Fibroblast of skin of back (primary cell): ENCODE results near the gene MMP23B.
"Not testable (repeated sequence)": the region's sequence is repeated elsewhere in the genome, so short reads cannot be mapped to it uniquely, and the experiment has no call there.

Experiments used
- DNase-seq: peaks from one replicate; pipeline ENCODE4 v3.0.0-alpha.2; 2013

The MMP23B gene

DNA sequence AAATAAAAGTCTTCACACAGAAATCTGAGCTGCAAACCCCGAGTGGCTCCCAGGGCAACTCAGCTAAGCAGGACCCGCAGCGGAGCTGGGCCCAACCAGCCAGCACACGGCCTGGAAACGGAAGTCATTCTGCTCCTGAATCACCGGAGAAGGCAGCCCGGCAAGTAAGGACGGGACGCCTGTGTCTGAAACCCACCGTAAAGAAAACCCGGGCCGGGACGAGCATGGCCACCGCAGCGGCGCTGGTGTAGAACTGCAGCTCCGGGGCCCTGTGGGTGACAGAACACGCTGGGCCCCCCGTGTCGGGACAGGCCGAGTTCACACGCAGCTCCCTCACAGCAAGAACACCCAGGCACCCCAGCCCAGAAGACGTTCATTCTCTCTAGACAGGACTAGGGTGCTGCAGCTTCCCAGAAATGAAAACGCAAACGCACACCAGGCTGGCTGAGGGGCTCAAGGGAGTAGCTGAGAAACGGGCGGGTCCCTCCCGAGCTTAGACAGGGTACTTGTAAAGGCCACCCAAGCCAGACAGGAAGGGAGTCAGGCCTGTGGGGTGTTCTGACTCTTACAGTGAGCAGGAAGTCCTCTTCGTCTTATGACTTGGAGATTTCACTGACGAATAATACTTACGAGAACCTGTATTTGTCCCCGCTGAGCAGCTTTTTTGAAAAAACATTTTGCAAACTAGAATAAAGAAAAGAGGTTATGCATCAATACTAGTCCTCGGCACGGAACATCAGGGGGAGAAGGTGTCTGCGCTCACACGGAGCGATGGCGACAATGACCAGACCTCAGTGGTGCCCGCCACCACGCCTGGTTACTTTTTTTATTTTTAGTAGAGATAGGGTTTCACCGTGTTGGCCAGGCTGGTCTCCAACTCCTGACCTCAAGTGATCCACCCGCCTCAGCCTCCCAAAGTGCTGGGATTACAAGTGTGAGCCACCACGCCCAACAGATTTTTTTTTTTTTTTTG is 37.8 kb downstream of the MMP23B start:
- no peak for DNase-seq

DNA sequence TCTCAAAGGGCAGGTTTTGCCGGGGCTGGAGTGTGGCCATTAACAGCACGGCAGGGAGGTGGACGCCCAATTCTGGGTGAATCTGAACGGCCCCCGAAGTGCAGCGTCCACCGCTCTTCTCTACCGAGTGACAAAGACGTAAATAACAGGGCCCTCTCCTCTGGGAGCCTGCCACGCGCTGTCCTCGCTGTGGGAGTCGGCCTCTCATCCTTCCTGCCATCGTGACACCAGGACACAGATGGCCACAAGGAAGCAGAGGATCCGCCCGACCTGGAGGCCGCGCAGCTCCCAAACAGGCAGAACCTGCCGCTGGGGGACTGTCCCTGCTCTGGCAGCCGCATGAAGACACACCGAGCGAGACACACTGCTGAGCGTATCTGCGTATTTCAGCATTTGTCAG is 38.9 kb downstream of the MMP23B start:
- no peak for DNase-seq

DNA sequence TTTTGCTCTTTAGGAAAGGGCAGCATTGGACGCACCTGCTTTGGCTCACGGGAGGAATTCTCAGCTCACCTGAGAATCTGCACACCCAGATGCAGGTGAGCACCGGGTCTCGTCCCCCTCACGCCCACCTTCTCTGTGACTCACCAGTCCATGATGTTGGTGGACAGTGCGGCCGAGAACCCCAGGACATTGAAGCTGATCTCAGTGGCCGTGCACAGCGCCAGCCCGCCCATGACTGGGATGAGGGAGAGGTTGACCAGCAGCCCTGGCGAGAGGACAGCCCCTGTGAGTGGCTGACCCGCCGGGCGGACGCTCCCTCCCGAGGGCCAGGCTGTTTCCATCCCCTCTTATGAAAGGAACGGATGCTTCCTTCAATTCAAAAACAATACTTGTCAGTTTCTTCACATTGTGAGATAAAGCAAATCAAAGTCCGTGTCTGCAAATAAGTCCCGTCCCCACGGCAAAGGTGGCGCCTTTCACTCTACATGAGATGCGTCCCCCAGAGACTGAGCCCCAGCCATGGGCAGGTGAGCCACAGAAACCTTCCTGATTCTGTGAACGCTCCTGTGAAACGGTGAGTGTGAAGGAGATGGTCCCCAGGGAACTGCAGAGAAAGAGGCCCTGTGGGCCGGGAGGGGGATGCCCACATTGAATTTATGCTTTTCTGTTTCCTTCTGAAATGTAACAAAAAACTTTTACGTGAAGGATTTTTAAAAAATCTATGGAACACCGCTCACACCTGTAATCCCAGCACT is 39.6 kb downstream of the MMP23B start:
- DNase-seq, result no peak

DNA sequence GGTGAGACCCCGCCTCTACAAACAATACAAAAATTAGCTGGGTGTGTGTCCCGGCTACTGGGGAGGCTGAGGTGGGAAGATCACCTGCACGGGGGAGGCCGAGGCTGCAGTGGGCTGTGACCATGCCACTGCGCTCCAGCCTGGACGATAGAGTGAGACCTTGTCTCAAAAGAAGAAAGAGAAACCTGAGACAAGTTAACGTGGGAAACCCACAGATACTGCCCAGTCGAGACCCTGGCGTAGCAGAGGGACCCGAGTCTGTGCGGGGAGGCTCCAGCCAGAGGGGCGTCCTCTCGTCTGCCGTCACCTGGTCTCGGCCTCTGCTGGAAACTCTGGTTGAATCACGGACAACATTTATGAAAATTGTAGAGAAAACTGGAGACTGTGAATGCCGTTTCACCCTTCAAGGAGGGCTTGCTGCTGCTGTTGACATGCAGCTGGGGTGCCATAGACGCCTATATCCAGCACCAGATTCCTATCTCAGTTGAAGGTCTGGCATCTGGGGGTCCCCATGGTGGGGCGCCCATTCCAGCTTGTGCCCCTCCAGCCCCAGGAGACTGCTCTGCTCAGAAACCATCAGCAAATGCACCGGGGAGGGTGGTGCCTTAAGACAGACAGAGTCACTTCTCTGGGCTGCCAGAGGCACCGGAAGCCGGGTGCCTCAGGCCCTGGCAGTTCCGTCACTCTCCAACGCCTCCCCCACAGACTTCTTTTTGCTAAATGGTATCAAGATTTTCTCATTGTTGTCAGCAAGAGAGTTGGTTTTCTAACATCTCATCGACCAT is 40.4 kb downstream of the MMP23B start:
- no peak for DNase-seq

DNA sequence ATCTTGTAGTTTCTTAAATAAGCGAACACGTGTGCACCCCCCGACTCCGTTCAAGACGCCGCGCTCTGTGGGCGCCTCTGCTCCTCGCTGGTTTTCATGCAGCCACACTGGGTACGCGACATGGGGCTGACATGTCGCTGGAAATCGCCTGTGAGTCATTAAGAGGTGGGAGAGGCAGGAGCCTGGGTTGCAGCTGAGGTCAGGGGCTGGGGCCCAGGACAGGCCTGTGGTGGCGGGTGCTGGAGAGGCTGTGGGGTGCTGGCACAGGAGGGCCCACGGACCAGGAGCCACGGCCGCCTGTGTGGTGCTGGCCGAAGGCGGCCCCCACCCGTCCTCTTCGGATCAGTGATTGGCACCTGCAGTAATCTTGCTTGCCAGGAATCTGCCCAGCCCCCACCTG is 42.8 kb downstream of the MMP23B start:
- DNase-seq, result not testable (repeated sequence)

DNA sequence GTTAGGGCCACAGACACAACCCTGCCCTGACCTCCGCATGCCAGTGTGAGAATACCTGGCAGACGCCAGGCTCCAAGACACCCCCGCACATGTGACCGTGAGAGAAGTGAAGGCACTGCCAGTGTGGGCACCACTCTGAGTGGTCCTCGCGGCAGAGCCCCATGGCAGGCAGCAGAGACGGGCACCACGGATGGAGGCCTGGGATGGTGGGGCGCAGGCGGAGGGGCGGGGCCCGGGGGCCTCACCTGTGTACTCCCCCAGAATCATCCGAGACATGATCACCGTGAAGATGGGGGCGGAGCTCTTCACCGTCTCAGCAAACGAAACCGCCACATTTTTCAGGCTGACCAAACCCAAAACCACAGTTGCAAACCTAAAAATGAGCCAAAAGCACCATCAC is 43.2 kb downstream of the MMP23B start:
- not testable (repeated sequence) for DNase-seq

DNA sequence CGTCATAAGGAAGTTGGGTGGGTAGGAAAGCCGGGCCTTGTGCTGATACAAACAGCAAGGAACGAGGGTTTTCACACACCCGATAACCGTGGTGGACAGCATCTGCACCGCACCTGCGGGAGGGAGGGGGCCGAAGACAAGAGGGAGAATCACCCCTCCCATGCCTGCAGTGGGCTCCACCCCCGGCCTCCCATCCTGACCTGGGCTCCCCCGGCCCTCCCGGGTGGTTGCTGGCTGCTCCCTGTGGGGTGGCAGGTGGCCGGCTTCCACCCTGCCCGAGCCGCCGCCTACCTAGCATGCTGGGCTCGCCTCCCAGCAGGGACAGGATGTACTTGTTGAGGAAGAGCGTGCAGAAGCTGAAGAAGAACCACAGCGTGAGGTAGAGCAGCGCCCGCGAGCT is 44.1 kb downstream of the MMP23B start:
- DNase-seq, result not testable (repeated sequence)

DNA sequence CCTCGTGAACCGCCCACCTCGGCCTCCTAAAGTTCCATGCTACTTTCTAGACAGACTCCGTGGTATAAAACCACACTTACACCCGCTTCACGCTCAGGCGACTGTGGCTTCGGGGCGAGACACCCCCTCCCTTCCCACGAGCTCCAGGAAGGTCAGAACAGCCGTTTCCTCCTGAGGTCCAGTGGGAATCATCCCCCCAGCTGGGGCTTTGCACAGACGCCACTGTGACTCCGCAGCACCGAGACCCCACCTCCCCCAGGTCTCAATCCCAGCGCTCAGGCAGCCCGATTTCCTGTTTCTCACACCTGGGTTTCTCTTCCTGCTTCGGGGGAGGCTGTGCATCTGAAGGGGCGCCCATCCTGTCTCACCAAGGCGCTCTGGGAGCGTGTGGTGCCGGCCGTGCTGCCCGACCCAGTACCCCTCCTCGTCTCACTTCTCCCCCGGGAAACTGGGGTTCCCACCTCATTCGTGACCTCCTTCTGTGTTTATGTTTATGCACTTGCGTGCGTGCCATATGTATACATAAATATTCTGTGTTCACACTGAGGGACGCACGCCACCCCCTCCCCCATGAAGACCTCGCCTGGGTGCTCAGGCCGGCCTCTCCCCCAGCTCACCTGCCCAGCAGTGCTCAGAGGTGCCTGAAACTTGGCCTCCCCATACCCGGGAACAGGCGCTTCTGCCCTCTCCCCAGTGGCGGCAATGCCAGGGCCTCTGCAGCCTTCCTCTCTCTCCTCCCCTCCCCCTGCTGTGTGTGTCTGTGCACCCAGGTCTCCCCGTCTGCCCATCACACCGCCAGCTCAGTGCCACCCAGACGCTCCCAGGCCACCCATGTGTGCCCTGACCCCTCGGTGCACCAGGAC is 46.0 kb downstream of the MMP23B start:
- no peak for DNase-seq

DNA sequence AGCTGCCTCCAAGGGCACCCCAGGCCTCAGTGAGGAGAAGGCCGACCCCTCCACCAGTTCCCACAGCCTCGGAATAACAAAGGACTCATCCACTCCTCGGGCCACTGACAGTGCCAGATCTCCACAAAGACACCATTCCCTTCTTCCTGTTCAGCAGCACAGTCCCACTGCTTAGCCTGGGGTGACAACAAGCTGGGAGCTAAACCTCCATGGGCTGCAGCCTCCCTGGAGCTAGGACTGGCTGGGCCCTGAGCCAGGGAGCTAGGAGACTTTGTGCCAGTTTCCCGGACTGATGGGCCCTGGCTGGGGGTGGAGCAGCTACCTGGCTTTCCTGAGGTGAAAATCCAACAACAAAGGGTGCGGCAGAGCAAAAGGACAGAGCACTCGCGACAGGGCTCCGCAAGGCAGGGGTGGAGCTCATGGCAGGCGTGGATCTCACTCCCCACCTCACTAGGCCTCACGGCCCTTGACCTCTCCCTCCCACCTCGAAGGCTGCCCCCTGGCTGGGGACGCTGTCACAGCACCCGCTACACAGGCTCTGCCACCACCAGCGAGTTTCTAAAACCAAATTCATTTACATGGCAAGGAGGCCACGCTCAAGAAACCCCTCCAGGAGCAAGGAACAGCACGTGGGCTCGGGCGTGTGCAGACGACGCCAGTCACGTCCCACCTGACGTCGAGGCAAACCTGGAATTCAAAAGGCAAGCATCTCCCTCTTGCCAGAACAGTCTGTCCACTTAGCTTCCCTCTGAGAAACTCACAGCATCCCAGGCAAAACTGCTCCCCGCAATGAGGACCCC is 46.8 kb downstream of the MMP23B start:
- no peak for DNase-seq

DNA sequence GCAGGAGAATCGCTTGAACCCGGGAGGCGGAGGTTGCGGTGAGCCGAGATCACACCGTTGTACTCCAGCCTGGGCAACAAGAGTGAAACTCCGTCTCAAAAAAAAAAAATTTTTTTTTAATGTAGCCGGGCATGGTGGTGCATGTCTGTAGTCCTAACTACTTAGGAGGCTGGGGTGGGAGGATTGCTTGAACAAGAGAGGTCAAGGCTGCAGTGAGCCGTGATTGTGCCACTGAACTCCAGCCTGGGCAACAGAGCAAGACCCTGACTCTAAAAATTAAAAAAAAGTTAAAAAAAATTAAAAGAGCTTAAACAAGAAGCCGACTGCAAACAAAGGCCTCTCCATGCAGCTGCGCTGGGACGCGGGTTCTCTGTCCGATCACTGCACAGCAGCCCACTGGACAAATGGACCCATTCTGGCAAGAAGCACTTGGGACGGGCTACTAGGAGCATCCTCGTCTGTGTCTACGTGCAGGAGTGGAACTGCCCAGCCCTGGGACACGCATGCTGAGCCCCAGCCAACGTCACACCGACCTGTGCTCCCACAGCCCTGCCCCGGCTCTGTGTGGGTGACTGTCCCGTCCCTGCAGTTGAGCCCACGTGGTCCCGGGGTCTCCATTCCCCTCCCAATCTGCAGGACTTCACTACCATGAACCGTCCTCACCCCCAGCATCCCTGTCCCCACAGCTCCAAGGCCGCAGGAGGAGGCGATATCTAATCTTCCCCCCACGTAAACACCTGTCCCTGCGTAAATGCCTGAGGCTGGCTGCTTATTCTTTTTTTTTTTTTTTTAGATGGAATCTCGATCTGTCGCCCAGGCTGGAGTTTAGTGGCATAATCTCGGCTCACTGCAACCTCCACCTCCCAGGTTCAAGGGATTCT is 48.3 kb downstream of the MMP23B start:
- no peak for DNase-seq

DNA sequence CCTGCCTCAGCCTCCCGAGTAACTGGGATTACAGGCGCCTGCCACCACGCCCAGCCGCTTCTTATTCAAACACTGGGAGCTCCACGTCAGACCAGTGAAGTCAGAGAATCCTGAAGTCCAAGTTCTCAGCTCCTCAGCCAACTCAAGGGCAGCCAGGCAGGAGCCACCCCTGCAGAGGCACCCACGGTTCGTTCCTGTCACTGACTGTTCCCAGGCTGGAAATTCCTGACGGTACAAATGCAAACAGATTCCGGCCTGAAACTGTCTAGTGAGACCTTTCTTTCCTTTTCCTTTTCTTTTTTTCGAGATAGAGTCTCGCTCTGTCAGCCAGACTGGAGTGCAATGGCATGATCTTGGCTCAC is 48.9 kb downstream of the MMP23B start:
- DNase-seq, result no peak

DNA sequence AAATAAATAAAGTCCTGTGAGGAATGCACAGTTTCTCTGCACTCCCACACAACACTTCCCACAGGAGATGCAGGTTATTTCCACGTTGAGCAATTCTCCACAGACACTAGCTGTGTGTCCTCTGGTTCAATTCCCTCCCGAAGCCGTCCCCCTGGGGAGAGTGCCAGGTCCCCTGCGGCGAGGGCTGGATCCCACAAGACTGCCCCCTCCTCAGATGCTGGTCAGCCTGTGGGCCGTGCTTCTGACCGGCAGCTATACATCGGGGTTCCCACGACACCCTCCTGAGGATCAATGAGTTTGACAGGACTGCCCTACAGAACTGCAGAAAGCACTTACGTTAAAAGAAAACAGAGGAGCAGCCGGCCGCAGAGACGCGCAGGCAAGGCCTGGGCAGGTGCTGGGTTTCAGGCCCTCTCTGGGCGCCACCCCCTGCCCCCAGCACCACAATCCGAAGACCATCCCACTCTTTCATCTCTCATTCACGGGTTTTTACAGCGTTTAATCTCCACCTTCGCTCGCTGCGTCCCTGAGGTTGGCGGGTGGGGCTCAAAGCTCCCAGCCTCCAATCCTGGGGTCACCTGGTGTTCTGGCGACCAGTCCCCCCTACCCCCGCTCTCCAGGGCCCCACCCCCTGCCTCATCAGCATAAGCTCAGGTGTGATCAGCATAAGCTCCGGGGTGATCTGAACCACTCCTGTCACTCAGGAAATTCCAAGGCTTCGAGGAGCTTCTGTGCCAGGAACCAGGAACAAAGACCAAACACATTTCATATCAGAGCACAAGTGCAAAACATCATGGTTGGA is 51.3 kb downstream of the MMP23B start:
- DNase-seq, result no peak
